Right lobe of liver (tissue), 6 donors: Measurements from ENCODE around the gene ATXN1. TPM values are rescaled to one million over a fixed set of nuclear protein-coding genes. Genes with fewer than 3 reads are reported as not detected.
"Not testable (repeated sequence)": the region's sequence is repeated elsewhere in the genome, so short reads cannot be mapped to it uniquely, and the experiment has no call there.

Experiments used
- ATAC-seq, 4 donors: fragments of 200-7000 bp; cut with Tn5 transposase; one replicate each; pipeline ENCODE4 v1.9.1; 2020; ENCODE audit warnings: mild to moderate bottlenecking in 4 of 4, moderate library complexity in 4 of 4
- DNase-seq, 3 donors: peaks; one replicate each; pipeline ENCODE4 v3.0.0-alpha.2; 2020
- H3K27ac ChIP-seq, 3 donors: fragments of 200-600 bp; one replicate each; pipeline ENCODE4 v1.8.0; 2022
- H3K27me3 ChIP-seq, 2 donors: fragments of 200-600 bp; one replicate each; pipeline ENCODE4 v1.8.0; 2022
- H3K36me3 ChIP-seq, 4 donors: fragments of 200-600 bp; sonication (generic) in 1 of 4; one replicate each; pipeline versions ENCODE4 v1.5.1 to v1.8.0; 2017 to 2022; ENCODE audit warnings: control low read depth in 1 of 4
- H3K4me1 ChIP-seq, 4 donors: fragments of 200-600 bp; sonication (generic) in 1 of 4; one replicate each; pipeline versions ENCODE4 v1.5.1 to v1.8.0; 2017 to 2022; ENCODE audit warnings: control low read depth in 1 of 4
- H3K4me3 ChIP-seq, 3 donors: fragments of 200-600 bp; one replicate each; pipeline ENCODE4 v1.8.0; 2022
- H3K9me3 ChIP-seq, 4 donors: fragments of 200-600 bp; sonication (generic) in 1 of 4; one replicate each; pipeline versions ENCODE4 v1.5.1 to v1.8.0; 2017 to 2022; ENCODE audit warnings: control low read depth in 1 of 4
- POLR2A ChIP-seq: fragments of 450-650 bp; IDR thresholded peaks from one replicate; pipeline ENCODE4 v1.6.1; 2017; ENCODE audit warnings: antibody characterized with exemption, mild to moderate bottlenecking
- WGBS: methylation state at CpG from one replicate; pipeline ENCODE4 v1.1.6; 2018; ENCODE audit warnings: low coverage, low lambda C conversion rate; ENCODE audit not compliant: insufficient coverage; ENCODE audit errors: missing lambda C conversion rate; 5-methylcytosine and 5-hydroxymethylcytosine counted together
- intact Hi-C, 2 donors: fragments of 100-400 bp; cut with DNase I; formaldehyde crosslinking; loops; one replicate each; pipeline versions ENCODE4 v1.11.2 to v1.14.1; 2022
- total RNA-seq, 6 experiments: library from RNA; depleted of rRNA in 2 of 6; stranded (reverse); fragments of >200 nt in 2 of 6; fragmentation: NEBNext Ultra II Directional in 3 of 6; extraction: Animal tissue kit (Norgen Biotek cat#: 25700) in 3 of 6; gene quantifications; one replicate each; pipeline versions ENCODE4 v1.1.0 to v1.2.4, GENCODE V29; 2016 to 2023
- TF ChIP-seq, protein P1 (sequence below), 4 donors: fragments of 200-600 bp in 3 of 4; fragments of 450-650 bp in 1 of 4; IDR thresholded peaks; one replicate each; pipeline versions ENCODE4 v1.5.1 to v1.8.0; 2016 to 2022; ENCODE audit warnings: antibody characterized with exemption in 4 of 4, mild to moderate bottlenecking in 2 of 4
- donor health status: DM: no; HTN: yes; CAD: no.
- donor health status: DM: no; HTN: no; CAD: no.
- donor health status: DM: no; HTN: no; CAD: no.
- donor health status: DM: no; HTN: yes; CAD: no.
- donor health status: DM: no; HTN: yes; CAD: no.

The ATXN1 gene
- total RNA-seq, 6 experiments from 2014 or later: 23.2 to 28.7 (median 25.0) TPM

DNA sequence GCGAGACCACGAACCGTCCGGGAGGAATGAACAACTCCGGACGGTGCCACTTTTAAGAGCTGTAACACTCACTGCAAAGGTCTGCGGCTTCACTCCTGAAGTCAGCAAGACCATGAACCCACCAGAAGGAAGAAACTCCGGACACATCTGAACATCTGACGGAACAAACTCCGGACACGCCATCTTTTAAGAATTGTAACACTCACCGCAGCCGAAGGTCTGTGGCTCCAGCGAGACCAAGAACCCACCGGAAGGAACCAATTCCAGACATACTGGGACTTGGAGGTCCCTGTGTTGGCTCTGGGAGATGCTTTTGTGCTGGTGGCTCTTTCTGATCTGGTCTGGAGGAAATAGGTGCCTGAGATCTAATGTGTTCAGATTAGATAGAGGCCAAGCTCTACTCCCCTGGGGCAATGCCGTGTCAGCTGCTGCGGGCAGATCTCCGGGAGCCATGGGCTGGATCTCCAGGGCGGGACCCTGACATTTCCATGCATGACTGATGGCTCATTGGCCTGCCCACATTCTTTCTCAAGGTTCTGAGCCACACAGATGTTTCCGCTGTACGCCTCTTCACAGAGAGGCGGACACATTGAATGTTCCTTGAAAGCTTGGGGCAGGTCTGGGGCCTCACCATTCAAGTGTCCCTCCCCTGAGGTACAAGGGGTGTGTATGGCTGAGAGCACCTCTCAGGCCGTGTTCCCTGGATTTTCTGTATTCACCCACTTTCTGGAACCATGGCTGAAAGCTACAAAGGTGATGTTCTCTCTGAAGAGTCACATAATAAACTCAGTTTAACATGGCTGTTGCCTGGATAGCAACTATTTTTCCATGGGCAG, 493.6 kb downstream of the ATXN1 start:
- H3K27me3 ChIP-seq: no peaks in the 10 kb centered on the region
- TF ChIP-seq POLR2A: no peak
- TF ChIP-seq, protein P1, sequence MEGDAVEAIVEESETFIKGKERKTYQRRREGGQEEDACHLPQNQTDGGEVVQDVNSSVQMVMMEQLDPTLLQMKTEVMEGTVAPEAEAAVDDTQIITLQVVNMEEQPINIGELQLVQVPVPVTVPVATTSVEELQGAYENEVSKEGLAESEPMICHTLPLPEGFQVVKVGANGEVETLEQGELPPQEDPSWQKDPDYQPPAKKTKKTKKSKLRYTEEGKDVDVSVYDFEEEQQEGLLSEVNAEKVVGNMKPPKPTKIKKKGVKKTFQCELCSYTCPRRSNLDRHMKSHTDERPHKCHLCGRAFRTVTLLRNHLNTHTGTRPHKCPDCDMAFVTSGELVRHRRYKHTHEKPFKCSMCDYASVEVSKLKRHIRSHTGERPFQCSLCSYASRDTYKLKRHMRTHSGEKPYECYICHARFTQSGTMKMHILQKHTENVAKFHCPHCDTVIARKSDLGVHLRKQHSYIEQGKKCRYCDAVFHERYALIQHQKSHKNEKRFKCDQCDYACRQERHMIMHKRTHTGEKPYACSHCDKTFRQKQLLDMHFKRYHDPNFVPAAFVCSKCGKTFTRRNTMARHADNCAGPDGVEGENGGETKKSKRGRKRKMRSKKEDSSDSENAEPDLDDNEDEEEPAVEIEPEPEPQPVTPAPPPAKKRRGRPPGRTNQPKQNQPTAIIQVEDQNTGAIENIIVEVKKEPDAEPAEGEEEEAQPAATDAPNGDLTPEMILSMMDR (IDR thresholded peaks at IDR 0.05): no peak
- H3K36me3 ChIP-seq: no peaks in the 10 kb centered on the region
- no peak overlapping the region for H3K27ac ChIP-seq
- intact Hi-C loops: no loop called here
- ATAC-seq (no peak), DNase-seq (no peak)
- no peak overlapping the region for H3K4me3 ChIP-seq
- no peaks in the 10 kb centered on the region for H3K4me1 ChIP-seq
- H3K9me3 ChIP-seq: no peaks in the 10 kb centered on the region
- 75% methylated on average over 4 of the region's 23 CpGs for WGBS

DNA sequence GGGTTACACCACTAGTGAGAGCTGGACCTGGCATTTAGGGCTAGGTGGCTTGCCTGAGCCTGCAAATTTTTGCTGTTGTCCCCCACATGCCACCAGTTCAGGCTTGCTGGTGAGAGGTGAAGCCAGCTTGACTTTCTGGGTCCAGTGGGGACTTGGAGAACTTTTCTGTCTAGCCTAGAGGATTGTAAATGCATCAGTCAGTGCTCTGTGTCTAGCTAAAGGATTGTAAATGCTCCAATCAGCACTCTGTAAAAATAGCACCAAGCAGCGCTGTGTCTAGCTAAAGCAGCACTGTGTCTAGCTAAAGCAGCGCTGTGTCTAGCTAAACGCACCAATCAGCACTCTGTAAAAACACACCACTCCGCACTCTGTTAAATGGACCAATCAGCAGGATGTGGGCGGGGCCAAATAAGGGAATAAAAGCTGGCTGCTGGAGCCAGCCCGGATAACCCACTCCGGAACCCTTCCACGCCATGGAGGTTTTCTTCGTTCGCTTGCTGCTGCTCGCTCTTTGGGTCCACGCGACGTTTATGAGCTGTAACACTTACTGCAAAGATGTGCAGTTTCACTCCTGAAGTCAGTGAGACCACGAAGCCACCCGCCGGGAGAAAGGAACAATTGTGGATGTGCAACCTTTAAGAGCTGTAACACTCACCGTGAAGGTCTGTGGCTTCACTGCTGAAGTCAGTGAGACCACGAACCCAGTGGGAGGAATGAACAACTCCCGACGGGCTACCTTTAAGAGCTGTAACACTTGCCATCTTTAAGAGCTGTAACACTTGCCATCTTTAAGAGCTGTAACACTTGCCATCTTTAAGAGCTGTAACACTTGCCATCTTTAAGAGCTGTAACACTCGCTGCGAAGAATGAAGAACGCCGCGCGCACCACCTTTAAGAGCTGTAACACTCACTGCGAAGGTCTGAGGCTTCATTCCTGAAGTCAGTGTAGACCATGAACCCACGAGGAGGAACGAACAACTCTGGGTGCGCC, 495.6 kb downstream of the ATXN1 start:
- Histone ChIP-seq H3K36me3 (no peaks in the 10 kb centered on the region), H3K4me1 (no peaks in the 10 kb centered on the region), H3K27ac (no peak overlapping the region), H3K27me3 (no peaks in the 10 kb centered on the region), H3K4me3 (no peak overlapping the region), H3K9me3 (no peaks in the 10 kb centered on the region)
- no peak for TF ChIP-seq POLR2A
- TF ChIP-seq, protein P1 (IDR thresholded peaks at IDR 0.05): no peak
- no peak for DNase-seq
- no peak for ATAC-seq
- intact Hi-C loops: no loop called here
- WGBS: 89% methylated on average over 12 of the region's 31 CpGs

DNA sequence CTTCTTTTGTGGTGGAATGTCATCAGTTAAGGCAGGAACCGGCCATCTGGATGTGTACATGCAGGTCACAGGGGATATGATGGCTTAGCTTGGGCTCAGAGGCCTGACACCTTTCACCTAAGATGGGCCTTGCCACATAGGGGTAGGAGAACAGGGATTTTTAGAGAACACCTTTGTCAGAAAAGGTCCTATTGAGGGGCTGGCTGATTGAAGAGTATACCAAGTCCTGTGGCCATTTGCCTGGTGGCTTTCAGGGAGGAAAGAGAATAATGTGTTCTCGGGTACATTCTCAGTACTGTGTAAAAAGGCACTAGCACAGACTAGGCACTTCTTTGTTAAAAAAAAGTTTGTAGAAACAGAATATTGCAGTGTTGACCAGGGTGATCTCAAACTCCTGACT, 496.5 kb downstream of the ATXN1 start:
- no peak overlapping the region for H3K4me3 ChIP-seq
- no peak for ATAC-seq
- no peaks in the 10 kb centered on the region for H3K36me3 ChIP-seq
- H3K27ac ChIP-seq: no peak overlapping the region
- H3K27me3 ChIP-seq: no peaks in the 10 kb centered on the region
- H3K4me1 ChIP-seq: no peaks in the 10 kb centered on the region
- DNase-seq: no peak
- 67% methylated on average over 1 of the region's 2 CpGs for WGBS
- H3K9me3 ChIP-seq: no peaks in the 10 kb centered on the region
- intact Hi-C loops: no loop called here
- TF ChIP-seq, protein P1 (IDR thresholded peaks at IDR 0.05): no peak
- no peak for TF ChIP-seq POLR2A

DNA sequence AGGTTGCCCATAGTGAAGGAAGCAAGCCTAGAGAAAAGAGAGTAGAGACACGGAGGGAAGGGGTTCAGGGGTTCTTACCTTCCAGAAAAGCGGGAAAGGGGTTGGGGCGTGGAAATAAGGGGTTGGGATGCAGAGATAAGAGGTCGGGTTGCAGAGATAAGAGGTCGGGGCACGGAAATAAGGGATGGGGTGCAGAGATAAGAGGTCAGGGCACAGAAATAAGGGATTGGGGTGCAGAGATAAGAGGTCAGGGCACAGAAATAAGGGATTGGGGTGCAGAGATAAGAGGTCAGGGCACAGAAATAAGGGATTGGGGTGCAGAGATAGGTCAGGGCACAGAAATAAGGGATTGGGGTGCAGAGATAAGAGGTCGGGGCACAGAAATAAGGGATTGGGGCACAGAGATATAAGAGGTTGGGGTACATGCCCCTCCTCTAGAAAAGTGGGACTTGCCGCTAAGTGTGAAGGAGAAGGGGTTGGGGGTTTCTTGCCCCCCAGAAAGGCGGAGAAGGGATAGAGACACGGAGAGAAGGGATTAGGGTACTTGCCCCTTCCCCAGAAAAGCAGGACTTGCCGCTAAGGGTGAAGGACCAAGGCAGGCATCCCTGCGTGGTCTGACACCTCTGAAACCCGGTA, 497.7 kb downstream of the ATXN1 start:
- H3K4me1 ChIP-seq, H3K27me3 ChIP-seq, H3K4me3 ChIP-seq, DNase-seq, H3K27ac ChIP-seq, ATAC-seq, intact Hi-C loops, H3K36me3 ChIP-seq, H3K9me3 ChIP-seq: not testable (repeated sequence)
- WGBS: 68% methylated on average over 13 of the region's 13 CpGs

DNA sequence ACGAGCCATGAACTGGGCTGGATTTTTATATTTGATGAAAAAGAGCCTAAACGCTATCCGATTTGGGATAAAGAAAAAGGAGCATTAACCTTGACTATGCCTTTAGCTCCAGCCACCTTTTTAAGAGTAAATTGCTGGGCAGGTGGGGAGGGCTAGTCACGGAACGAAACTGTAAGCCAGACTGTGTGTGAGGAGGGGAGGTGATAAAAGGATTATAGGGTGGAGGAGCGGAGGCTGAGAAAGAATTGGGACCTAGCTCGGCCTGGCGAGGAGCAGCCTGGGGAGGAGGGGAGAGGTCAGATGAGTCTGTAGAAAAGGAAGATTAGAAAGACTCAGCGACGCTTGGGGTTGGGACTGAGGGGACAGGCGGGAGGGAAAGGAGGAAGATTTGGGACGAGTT, 498.5 kb downstream of the ATXN1 start:
- intact Hi-C loops, H3K27ac ChIP-seq, DNase-seq, H3K4me3 ChIP-seq, H3K36me3 ChIP-seq, H3K27me3 ChIP-seq, H3K4me1 ChIP-seq, ATAC-seq, H3K9me3 ChIP-seq: not testable (repeated sequence)
- 78% methylated on average over 11 of the region's 12 CpGs for WGBS

DNA sequence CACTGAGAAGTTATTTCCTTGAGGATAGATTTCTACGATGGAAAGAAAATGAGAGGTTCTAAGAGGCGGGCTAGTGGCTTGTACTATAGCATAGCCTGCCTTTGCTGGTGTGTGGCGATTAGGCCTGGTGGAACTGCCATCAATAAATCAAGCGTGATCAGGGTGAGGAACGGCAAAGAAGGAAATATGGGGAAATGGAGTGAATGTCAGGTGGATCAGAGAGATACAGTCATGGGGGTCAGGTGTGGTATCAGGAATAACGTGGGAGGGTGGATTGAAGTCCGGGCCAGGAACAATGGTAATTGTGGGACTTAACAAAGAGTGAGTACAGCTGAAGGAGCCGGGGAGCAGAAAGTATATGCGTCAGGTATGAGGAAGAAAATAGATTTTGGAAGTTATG, 500.7 kb downstream of the ATXN1 start:
- DNase-seq, H3K9me3 ChIP-seq, H3K36me3 ChIP-seq, ATAC-seq, H3K27ac ChIP-seq, H3K4me3 ChIP-seq, intact Hi-C loops, H3K4me1 ChIP-seq, H3K27me3 ChIP-seq: not testable (repeated sequence)
- WGBS: 80% methylated on average over 9 of the region's 9 CpGs

DNA sequence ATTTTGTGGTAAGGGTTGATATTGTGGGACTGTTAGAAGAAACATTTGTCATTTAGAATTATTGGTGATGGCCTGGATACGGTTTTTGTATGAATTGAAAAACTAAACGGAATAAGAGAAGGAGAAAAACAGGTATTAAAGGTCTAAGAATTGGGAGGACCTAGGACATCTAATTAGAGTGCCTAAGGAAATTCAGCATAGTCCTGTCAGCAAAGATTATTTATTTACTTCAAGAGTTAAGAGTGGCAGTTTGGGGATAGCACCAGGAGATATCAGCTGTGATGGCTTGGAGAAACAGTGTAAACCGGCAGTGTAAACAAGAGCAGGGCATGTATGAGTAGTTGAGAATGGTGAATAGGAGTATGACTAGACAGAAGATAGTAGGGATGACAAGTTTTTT, 501.7 kb downstream of the ATXN1 start:
- H3K4me3 ChIP-seq, H3K9me3 ChIP-seq, H3K27ac ChIP-seq, H3K36me3 ChIP-seq, DNase-seq, H3K27me3 ChIP-seq, intact Hi-C loops, ATAC-seq, H3K4me1 ChIP-seq: not testable (repeated sequence)
- 88% methylated on average over 2 of the region's 3 CpGs for WGBS
